Erythroblast (primary cell): ENCODE measurements around the gene CYP1A2.

Experiments
- GATA1 ChIP-seq: IDR thresholded peaks from 2 replicates; pipeline ENCODE4 v1.6.1; 2011; ENCODE audit warnings: low read depth, mild to moderate bottlenecking, control low read depth, low read length, moderate library complexity
- POLR2A ChIP-seq: IDR thresholded peaks from 2 replicates; pipeline ENCODE4 v1.6.1; 2011; ENCODE audit warnings: mild to moderate bottlenecking, low read length

- TF ChIP-seq POLR2A (no peak), GATA1 (no peak)
Observed at GRCh38 chr15:74789171-74789631, 40.6 kb downstream of the CYP1A2 start.
